Measurements from ENCODE around the gene USP19. TPM values are rescaled to one million over a fixed set of nuclear protein-coding genes. Genes with fewer than 3 reads are reported as not detected.

The USP19 gene
- total RNA-seq, 2 experiments from 2014 or later = 63.5 to 72.6 TPM

- peak overlapping the region; percentile 93 for H3K4me3 Mint-ChIP-seq
- DNase-seq = peak; percentile 84
- ChIA-PET POLR2A (interaction anchor here (0.5 to 2.0 kb wide), 5 partner anchors 20 to 377 kb away, joined by 3 to 10 read pairs (median 5); partner anchors contain the start of genes IMPDH2 and WDR6), CTCF (interaction anchor here (0.9 to 5.7 kb wide), 15 partner anchors 9 to 247 kb away, joined by 3 to 27 read pairs (median 6); partner anchors contain the start of genes ARIH2, DALRD3, LAMB2 and NDUFAF3)
- no peaks in the 10 kb centered on the region for H3K9me3 Mint-ChIP-seq
- peaks cover 33% of the 10 kb centered on the region for H3K4me1 Mint-ChIP-seq
- peaks cover 25% of the 10 kb centered on the region for H3K36me3 Mint-ChIP-seq (ENCODE audit: low read depth)
- peak overlapping the region; percentile 96 for H3K27ac Mint-ChIP-seq
- H3K27me3 Mint-ChIP-seq = no peaks in the 10 kb centered on the region
These were observed 27.4 kb downstream of the USP19 start for GRCh38 chr3:49092938-49093852.

- Mint-ChIP-seq H3K36me3 (ENCODE audit: low read depth) (peaks cover 6% of the 10 kb centered on the region), H3K27me3 (no peaks in the 10 kb centered on the region), H3K4me3 (no peak overlapping the region), H3K9me3 (no peaks in the 10 kb centered on the region), H3K4me1 (peaks cover 2% of the 10 kb centered on the region), H3K27ac (no peak overlapping the region)
- no peak for DNase-seq
- ChIA-PET POLR2A (no interaction called here), CTCF (interaction anchor here (0.9 to 3.5 kb wide), 2 partner anchors 12 to 22 kb away, joined by 3 to 12 read pairs; partner anchors contain the start of gene QRICH1)
These were observed 39.2 kb downstream of the USP19 start for GRCh38 chr3:49081429-49081828.

GRCh38 chr3:49079270-49079669 lies 41.4 kb downstream of the USP19 start:
- Mint-ChIP-seq H3K36me3 (ENCODE audit: low read depth) (peaks cover 20% of the 10 kb centered on the region), H3K9me3 (no peaks in the 10 kb centered on the region), H3K4me3 (no peak overlapping the region), H3K4me1 (peaks cover 2% of the 10 kb centered on the region), H3K27me3 (no peaks in the 10 kb centered on the region), H3K27ac (no peak overlapping the region)
- CTCF ChIA-PET = interaction anchor here (0.8 to 1.1 kb wide), 2 partner anchors 11 to 18 kb away, joined by 3 read pairs; no protein-coding TSS in a partner anchor
- POLR2A ChIA-PET = interaction anchor here (0.7 kb wide), 1 partner anchor 23 kb away, joined by 5 read pairs; no protein-coding TSS in a partner anchor
- DNase-seq = no peak

- POLR2A ChIA-PET = no interaction called here
- H3K27ac Mint-ChIP-seq = no peak overlapping the region
- CTCF ChIA-PET = no interaction called here
- no peaks in the 10 kb centered on the region for H3K9me3 Mint-ChIP-seq
- DNase-seq = no peak
- no peak overlapping the region for H3K4me3 Mint-ChIP-seq
- peaks cover 36% of the 10 kb centered on the region for H3K36me3 Mint-ChIP-seq (ENCODE audit: low read depth)
- no peaks in the 10 kb centered on the region for H3K27me3 Mint-ChIP-seq
- H3K4me1 Mint-ChIP-seq = peaks cover 2% of the 10 kb centered on the region
These were observed 44.0 kb downstream of the USP19 start for GRCh38 chr3:49076646-49077045.

GRCh38 chr3:49076116-49076515 lies 44.5 kb downstream of the USP19 start:
- ChIA-PET POLR2A (no interaction called here), CTCF (no interaction called here)
- Mint-ChIP-seq H3K27me3 (no peaks in the 10 kb centered on the region), H3K27ac (no peak overlapping the region), H3K4me3 (no peak overlapping the region), H3K9me3 (no peaks in the 10 kb centered on the region), H3K4me1 (peaks cover 2% of the 10 kb centered on the region), H3K36me3 (ENCODE audit: low read depth) (peaks cover 40% of the 10 kb centered on the region)
- no peak for DNase-seq

Small RNA genes within 50 kb of the gene (microRNA-seq; reads per million reads assigned to microRNA genes)
- not detected for gene MIR6890 (ENCODE audit: borderline microRNAs expressed, borderline replicate concordance)

Other genes with a start within 250 kb of the USP19 start
- 10 to 100 TPM; 35.2 to 40.6 TPM for gene SLC25A20, start 221.9 kb downstream of the USP19 start, total RNA-seq
- gene ARIH2, start 202.0 kb downstream of the USP19 start, total RNA-seq = 10 to 100 TPM; 91.0 to 95.0 TPM
- 10 to 100 TPM; 45.3 to 47.6 TPM for gene P4HTM, start 130.6 kb downstream of the USP19 start, total RNA-seq
- 100 to 1,000 TPM; 144 to 157 TPM for gene WDR6, start 113.4 kb downstream of the USP19 start, total RNA-seq
- 10 to 100 TPM; 20.7 to 22.0 TPM for gene DALRD3, start 102.2 kb downstream of the USP19 start, total RNA-seq
- gene NDUFAF3, start 98.7 kb downstream of the USP19 start, total RNA-seq = 10 to 100 TPM; 84.5 to 93.2 TPM
- 100 to 1,000 TPM; 152 to 159 TPM for gene IMPDH2, start 91.4 kb downstream of the USP19 start, total RNA-seq
- 100 to 1,000 TPM; 140 to 164 TPM for gene QRICH1, start 26.8 kb downstream of the USP19 start, total RNA-seq
- gene QARS1, start 16.1 kb downstream of the USP19 start, total RNA-seq = 100 to 1,000 TPM; 246 to 326 TPM
- gene LAMB2, start 12.2 kb upstream of the USP19 start, total RNA-seq = not detected
- gene CCDC71, start 45.5 kb upstream of the USP19 start, total RNA-seq = 10 to 100 TPM; 21.7 to 22.2 TPM
- gene KLHDC8B, start 50.8 kb upstream of the USP19 start, total RNA-seq = 1 to 10 TPM; 1.5 to 1.7 TPM
- 10 to 100 TPM; 12.2 to 13.5 TPM for gene C3orf62, start 156.4 kb upstream of the USP19 start, total RNA-seq
- 10 to 100 TPM; 87.1 to 88.4 TPM for gene USP4, start 219.2 kb upstream of the USP19 start, total RNA-seq
- gene GPX1, start 237.5 kb upstream of the USP19 start, total RNA-seq = 100 to 1,000 TPM in 1 of 2 experiments, 10 to 100 TPM in 1; 89.7 to 110 TPM

Measured in activated CD4-positive, alpha-beta T cell treated with anti-CD3 and anti-CD28 coated beads, Interleukin-2, amount 10 ng/mL, durations not matched to agents 7 days and 5 days (primary cell).